HG03135 (cell line): ENCODE data around the gene NIT2.

Experiments
- ATAC-seq: cut with Tn5 transposase; IDR thresholded peaks from one replicate; pipeline ENCODE4 v1.9.1; 2021; ENCODE audit warnings: mild to moderate bottlenecking, moderate library complexity; ENCODE audit not compliant: unreplicated experiment

Gene NIT2

GRCh38 chr3:100395679-100396431, 61.3 kb downstream of the NIT2 start:
- ATAC-seq, result no peak

- ATAC-seq, result no peak
Measured at GRCh38 chr3:100396967-100397366, 62.4 kb downstream of the NIT2 start.

GRCh38 chr3:100399341-100400071, 64.9 kb downstream of the NIT2 start:
- ATAC-seq, result no peak

- peak; percentile 25 for ATAC-seq
Measured at GRCh38 chr3:100400419-100400779, 65.8 kb downstream of the NIT2 start.

- peak; percentile 91 for ATAC-seq
Measured at GRCh38 chr3:100400780-100401673, 66.5 kb downstream of the NIT2 start, which contains the start of the genes LNP1 and TOMM70. LNP1 (plus strand) TSS chr3:100401539; CDS start chr3:100429730, 28,191 bp downstream. TOMM70 (minus strand) TSS chr3:100401089; CDS start chr3:100400949, 140 bp downstream.

- peak; percentile 15 for ATAC-seq
Measured at GRCh38 chr3:100401674-100402041, 67.1 kb downstream of the NIT2 start.

- ATAC-seq, result no peak
Measured at GRCh38 chr3:100402256-100402655, 67.7 kb downstream of the NIT2 start.

GRCh38 chr3:100402891-100403290, 68.3 kb downstream of the NIT2 start:
- ATAC-seq, result no peak

- no peak for ATAC-seq
Measured at GRCh38 chr3:100403362-100404249, 69.0 kb downstream of the NIT2 start.

GRCh38 chr3:100404250-100404548, 69.6 kb downstream of the NIT2 start:
- no peak for ATAC-seq

GRCh38 chr3:100407164-100407563, 72.6 kb downstream of the NIT2 start:
- no peak for ATAC-seq

- no peak for ATAC-seq
Measured at GRCh38 chr3:100407977-100408532, 73.5 kb downstream of the NIT2 start.
